Breast epithelium (tissue), 3 donors: ENCODE data around the gene CDH24.

Source experiments
- POLR2A ChIP-seq: fragments of 450-650 bp; IDR thresholded peaks from one replicate; pipeline ENCODE4 v1.6.1; 2016; ENCODE audit warnings: antibody characterized with exemption, mild to moderate bottlenecking, moderate library complexity
- POLR2AphosphoS5 ChIP-seq, 3 donors: sonication (generic); formaldehyde crosslinking; IDR thresholded peaks; one replicate each; pipeline ENCODE4 v1.6.1; 2017; ENCODE audit warnings: antibody characterized with exemption in 3 of 3
- TF ChIP-seq, protein P1 (sequence below), 3 donors: fragments of 450-650 bp; IDR thresholded peaks; one replicate each; pipeline ENCODE4 v1.5.1; 2016 to 2017; ENCODE audit warnings: antibody characterized with exemption in 3 of 3, mild to moderate bottlenecking in 3 of 3, moderate library complexity in 3 of 3

DNA sequence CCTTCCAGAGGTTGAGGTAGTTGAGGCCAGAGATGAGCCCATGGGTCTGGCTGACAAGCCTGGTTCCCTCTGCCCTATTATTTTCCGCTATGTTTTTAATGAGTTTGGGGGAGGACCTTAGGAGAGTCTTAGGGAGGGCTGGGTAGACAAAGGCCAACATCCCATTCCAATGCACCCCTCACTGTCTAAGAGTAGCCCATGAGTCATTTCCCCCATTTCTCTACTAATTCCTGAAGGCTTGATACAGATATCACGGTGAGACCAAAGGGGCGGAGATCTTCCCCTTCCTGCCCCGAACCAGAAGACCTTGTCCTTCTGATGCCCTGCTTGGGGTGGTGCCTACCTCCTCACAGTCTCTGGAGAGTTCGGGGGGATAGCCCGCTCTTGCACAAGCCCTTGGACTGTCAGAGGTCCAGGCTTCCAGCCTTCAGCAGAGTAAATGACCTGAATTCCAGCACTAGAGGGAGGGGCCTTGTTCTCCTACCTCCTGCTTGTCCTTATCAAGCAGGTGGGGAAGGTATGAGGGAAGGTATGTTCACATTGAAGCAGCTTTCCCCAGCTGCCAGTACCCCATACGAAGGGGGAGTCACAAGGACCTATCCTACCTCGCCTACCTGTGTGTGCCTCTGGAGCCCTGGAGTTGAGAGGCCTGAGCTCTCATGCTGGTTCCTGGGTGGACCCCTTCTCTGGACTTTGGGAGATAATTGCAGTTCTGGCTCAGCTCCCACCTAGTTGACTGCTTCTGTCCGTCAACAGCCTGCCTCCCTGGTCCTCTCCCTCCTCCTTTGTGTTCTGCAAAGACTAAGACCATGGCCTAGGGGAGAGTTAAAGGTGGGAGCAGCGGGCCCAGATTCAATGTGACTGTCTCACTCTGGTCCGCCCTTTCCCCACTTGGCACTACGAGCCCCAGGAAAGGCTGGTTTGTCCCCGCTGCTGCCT, 11.6 kb downstream of the CDH24 start:
- TF ChIP-seq, protein P1, sequence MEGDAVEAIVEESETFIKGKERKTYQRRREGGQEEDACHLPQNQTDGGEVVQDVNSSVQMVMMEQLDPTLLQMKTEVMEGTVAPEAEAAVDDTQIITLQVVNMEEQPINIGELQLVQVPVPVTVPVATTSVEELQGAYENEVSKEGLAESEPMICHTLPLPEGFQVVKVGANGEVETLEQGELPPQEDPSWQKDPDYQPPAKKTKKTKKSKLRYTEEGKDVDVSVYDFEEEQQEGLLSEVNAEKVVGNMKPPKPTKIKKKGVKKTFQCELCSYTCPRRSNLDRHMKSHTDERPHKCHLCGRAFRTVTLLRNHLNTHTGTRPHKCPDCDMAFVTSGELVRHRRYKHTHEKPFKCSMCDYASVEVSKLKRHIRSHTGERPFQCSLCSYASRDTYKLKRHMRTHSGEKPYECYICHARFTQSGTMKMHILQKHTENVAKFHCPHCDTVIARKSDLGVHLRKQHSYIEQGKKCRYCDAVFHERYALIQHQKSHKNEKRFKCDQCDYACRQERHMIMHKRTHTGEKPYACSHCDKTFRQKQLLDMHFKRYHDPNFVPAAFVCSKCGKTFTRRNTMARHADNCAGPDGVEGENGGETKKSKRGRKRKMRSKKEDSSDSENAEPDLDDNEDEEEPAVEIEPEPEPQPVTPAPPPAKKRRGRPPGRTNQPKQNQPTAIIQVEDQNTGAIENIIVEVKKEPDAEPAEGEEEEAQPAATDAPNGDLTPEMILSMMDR (IDR thresholded peaks at IDR 0.05), result no peak
- no peak for TF ChIP-seq POLR2A
- TF ChIP-seq POLR2AphosphoS5 (IDR thresholded peaks at IDR 0.05), result no peak
